IMR-90 (cell line): ENCODE measurements around the gene FSTL1.

Experiments
- CTCF ChIP-seq: conservative IDR thresholded peaks from 2 replicates; pipeline ENCODE4 v1.5.1; 2012; ENCODE audit warnings: mild to moderate bottlenecking, low read depth, low read length, improper control_type of control experiment
- MAFK ChIP-seq: IDR thresholded peaks from 2 replicates; pipeline ENCODE4 v1.6.1; 2012; ENCODE audit warnings: low read depth, low read length, improper control_type of control experiment
- POLR2A ChIP-seq: IDR thresholded peaks from 2 replicates; pipeline ENCODE4 v1.6.1; 2012; ENCODE audit warnings: mild to moderate bottlenecking, low read depth, low read length

- TF ChIP-seq CTCF: no peak
- no peak for TF ChIP-seq POLR2A
- no peak for TF ChIP-seq MAFK
These were observed 30.4 kb downstream of the FSTL1 start for GRCh38 chr3:120420360-120420759.
